HG03575 (cell line): Measurements from ENCODE around the gene IGFBP5.

Source experiments
- ATAC-seq: cut with Tn5 transposase; IDR thresholded peaks from one replicate; pipeline ENCODE4 v1.9.1; 2021; ENCODE audit not compliant: unreplicated experiment, insufficient number of reproducible peaks, low FRiP score; ENCODE audit errors: extremely low read depth

IGFBP5 gene

DNA sequence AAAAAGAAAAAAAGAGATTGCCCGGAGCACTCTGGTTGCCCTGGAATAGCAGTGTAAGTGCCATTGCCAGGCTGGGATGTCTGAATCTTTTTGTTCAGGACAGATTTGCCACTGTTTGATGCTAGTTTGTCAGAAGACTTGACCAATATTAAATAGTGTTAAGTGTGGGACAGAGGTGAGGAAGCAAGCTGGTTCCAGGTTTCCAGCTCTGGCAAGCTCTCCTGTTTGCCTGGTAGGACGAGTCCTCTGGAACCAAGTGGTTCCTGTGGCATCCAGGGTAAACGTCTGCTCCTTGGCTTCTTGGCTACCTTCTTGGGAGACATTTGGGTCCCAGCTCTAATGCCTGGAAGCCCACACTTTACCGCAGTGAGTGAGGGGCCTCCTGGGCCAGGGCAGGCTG is 20.8 kb upstream of the IGFBP5 start:
- no peak for ATAC-seq

DNA sequence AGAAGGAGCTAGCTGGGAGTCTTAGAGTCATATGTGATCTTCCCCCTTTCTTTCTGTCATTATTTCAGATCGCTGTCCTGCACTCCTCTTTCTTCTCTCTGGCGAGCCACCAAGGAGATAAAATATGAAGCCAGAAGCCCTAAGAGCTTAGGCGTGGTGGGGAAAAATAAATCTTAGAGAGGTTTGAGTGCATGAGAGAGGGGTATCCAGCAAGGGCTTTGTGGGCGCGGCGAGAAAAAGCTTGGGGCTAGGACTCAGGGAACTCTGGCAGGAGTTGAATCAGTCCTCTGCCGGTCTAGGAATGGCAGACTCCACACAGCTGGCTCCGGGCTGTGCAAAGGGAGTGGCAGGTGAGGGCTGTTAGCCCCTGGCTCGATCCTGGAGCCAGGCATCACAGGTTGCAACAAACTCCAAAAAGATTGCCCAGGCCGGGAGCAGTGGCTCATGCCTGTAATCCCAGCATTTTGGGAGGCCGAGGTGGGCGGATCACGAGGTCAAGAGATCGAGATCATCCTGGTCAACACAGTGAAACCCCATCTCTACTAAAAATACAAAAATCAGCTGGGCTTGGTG is 20.1 kb upstream of the IGFBP5 start:
- no peak for ATAC-seq

DNA sequence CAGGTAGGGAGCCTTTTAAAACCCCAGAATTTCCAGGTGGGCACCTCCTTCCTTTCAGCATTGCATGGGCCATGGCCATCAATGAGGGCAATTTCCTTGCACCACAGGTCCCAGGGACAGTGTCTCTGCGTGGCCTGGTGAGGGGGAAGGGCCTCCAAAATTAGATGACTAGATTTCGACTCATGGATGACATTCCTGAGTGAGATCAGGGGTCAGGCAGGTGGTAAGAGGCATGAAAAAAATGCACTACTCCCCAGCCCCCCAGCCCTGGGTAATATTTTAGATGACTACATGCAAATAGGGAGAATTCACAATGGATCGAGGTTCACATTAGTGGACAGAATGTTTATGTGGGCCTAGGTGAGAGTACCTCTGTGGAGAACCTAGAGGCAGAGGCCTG is 19.0 kb upstream of the IGFBP5 start:
- no peak for ATAC-seq

DNA sequence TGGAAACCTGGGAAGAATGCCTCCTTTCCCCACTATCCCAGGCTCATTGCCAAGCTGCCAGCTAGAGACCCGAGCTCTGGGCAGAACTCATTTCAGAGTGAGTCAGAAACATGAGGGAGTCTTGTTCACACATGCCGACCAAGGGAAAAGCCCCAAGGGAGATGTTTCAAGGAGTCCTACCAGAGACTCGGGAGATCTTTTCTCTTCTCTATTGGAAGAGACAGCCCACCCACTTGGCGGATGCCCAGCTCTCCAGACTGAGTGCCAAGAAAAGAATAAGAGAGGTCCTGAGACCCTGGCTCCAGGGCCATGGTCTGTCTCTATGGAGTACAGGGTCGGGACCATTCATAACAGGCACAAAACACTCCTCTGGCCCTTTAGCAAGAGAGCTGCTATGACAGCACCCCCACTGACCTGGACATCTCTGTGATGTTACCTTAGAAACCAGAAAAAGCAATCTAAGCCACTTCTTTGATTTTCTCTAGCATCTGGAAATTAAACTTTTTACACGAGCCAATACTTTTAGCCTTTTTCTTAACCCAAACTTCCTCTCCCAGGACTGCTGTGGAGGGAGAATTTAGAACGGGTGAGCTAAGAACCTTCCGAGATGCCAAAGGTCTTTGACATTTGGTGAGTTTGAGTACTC is 18.5 kb upstream of the IGFBP5 start:
- ATAC-seq, result no peak

DNA sequence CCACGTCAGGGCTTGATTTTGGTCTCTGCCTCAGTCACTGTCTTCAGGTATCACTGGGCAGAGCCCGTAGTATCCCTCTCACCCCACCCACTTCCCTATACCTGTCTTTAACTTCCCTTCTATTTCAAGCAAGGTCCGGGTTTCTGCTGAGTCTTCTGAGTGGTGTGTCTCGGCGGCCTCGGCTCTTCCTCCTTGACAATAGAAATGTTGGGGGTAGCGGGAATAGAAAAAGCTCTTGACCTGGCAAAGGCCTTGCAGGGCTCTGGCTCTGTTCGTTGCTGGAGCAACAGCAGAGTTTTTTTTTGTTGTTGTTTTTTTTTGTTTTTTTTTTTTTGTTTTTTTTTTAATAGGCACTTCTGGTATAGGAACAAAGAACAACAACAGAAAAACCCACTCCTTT is 16.0 kb upstream of the IGFBP5 start:
- no peak for ATAC-seq

DNA sequence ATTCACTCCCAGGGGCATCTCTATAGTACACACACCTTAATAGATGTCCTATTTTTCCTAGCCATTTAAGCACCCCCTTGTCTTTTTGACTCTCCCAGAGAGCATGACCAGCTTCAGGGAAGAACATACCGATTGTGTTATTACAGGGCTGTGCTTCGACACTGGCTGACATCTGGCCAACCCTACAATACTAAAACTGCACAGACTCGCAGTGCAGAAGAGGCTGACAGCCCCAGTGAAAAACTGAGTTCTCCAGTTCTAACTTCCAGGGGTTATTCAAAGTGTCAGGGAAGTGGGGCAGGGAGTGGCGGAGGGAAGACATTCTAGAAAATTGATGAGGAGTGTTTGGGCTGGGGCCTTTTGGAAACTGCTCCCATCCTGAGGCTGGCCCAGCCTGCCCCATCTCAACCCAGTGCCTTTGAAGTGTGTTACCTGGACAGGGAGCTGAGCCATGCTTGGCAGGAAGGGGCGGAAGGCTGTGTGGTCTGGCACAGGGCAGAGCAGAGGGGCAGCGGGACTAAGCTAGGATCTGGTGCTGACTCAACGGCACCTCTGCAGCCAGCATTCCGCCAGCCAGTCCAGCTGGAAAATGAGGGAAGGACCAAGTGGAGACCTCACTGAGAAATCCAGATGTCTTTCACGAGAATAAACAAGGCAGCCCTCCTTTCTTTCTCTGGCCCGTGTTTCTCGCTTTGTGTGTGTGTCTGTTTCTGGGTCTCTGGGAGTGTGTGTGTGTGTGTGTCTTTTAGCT is 15.4 kb upstream of the IGFBP5 start:
- no peak for ATAC-seq

DNA sequence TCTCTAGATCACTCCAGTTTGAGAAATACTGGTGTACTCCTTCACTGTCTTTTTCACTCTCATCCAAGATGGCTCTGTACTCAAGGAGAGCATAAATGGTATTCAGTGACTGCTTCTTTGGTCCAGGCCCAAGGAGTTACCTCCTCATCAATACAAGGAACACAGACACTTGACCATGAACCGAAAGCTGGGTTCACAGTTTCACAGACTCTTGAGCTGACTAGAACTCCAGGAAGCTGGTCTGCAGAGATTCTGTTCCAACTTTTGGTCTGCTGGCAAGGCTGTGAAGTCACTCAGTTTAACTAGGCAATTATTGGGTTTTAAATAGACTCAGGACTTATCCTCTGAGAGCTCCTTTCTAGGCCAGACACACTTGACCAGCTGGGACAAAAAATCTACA is 7.4 kb upstream of the IGFBP5 start:
- no peak for ATAC-seq

DNA sequence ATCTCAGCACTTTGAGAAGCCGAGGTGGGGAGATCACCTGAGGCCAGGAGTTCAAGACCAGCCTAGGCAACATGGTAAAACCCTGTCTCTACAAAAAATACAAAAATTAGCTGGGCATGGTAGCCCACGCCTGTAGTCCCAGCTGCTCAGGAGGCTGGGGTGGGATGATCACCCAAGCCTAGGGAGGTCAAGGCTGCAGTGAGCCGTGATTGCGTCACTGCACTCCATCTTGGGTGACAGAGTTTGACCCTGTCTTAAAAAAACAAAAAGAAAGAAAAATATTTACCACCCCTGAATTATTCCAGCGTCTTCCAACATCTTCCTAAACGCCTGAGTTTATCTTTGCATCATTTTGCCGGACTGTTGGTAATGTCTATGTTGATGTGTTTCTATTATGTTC is 6.2 kb upstream of the IGFBP5 start:
- ATAC-seq, result no peak

DNA sequence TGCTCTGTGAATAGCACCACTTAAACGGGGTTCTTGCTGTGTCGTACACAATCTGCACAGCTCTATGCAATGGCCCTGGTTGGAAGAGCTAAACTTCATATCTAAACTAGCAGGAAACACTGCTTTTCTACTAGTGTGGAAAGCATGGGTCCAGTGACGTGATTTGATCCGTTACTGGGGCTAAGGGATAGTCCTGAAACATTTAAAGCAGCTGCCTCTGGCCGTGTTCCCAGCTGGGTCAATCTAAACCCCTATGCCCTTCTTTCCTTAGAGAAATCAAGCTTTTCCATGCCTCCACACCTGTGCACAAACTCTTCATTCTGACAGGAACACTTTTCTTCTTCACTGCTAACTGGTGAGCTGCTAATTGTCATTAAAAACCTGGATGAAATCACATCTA is 5.4 kb upstream of the IGFBP5 start:
- ATAC-seq, result no peak

DNA sequence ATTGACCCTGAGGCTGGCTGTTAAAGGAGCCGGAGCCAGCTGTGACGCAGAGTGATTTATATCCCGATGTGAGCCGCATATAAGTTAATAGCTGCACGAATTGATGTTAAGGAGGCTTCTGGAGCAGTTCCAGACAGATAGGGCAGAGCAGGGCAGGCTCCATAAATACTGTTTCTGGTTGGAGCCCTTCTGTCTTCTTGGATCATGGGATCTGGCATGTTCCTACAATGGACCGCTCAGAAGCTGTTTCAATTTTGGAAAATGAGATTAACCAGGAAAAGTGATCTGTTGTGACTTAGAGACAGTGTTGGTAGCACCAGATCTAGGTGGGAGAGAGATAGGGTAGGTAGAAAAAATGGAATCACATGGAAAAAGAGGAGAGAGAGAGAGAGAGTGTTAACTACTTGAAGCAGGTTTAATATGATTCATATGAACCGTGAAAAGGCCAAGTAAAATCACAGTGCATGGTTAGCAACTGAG is 4.8 kb upstream of the IGFBP5 start:
- ATAC-seq, result no peak

DNA sequence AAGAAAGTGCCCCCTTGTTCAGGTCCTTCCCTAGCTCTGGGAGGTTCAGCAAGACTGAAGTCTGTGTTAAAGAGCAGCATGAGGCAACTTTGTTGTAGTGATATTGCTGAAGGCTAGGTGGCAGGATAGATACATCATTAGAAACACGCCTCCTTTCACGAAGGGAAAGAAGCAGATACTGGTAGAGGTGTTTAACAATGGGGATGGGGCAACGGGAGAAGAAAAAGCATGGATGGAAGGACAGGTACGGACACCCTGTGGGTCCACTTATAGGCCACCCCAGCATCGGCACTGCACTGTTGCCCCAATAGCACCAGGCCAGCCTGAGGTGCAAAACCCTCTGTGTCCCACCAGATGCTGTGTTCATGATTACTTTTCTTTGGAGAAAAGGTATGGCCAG is 3.5 kb upstream of the IGFBP5 start:
- ATAC-seq, result no peak

DNA sequence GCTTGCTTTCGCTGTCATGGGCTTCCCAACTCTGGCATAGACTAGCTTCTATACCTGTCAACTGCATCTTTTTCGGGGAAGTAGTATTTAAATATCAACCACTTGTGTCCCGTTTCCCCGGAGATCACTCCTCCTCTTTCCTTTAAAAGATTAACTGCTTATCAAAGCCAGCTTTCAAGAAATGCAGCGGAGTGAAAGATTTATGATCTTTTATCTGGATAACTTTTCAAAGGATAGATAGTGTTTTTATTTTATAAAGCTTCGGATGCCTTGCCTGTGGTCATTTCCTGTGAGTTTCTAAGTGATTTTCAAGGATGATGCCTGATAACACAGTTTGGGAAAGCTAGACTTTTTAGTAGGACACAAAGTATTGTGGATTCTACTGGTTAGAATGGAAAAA is 2.9 kb upstream of the IGFBP5 start:
- no peak for ATAC-seq

DNA sequence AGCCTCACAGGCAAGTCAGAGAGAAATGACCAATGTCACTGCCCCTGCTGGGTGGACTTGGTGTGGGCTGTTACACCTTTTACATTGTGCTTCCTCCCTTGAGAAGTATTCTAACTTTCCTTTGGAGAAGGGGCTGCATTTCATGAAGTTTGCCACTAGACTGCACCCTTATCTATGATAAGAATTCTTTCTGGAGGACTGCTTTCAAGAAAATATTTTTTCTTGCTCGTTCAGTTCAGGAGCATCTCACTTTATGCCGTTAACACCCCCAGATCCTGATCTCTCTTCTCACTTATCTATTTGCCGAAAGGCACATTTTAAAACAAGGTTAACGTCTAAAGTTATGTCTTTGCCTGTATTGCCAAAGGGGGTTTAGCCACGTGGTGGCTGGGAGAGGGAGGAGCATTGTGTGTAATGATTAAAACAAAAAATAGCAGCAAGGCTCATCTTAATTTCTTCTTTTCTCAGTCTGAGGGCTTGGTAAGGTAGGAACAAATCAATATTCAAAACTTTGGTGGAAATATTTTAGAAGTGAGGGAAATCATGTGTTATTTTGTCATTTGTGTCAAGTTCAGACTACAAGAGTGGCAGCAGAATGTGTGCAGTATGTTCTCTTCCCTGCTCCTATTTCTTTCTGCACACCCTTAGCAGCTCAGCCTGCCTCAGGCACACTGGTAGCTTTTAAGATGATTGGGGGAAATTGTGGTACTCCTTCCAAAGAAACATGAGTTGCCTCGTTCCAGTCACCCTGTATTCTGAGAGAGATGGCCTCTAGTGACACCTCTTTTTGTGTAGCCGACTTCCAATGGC is 1.6 kb upstream of the IGFBP5 start:
- no peak for ATAC-seq

DNA sequence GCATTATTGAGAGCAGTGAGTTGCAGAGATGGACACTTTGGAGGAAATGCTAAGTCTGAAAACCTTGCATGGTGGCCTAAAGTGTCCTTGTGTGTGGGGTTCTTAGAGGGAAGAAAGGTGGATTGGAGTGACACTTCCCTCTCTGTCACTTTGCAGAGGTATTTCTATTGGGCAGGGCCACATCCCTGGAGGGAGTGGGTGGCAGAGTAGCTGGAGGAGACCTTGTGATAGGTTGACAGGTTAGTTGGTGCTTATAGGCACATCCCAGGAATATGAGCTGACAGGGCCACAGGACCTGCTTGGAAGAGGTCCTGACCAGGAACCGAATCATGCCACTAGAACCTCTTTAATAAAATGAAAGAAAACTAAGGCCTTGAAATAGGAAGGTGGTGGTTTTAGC is 972 bp upstream of the IGFBP5 start:
- no peak for ATAC-seq

DNA sequence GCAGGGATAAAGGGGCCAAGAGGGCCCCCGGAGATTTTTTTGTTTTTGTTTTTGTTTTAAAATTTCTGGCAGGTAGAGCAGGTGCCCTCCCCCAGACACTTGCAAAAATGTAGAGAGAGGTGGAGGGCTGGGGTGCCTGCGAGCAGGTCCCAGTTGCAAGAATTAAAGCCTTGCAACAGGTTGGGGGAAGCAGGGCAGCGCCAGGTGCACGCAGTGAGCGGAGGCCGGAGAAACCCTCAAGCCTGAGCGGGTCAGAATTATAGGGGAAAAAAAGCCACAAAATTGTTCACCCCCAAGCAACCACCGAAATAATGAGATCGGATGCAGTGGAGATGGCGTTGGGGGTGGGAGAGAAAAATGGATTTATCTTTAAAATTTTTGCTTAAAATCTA is 527 bp downstream of the IGFBP5 start:
- ATAC-seq, result no peak

DNA sequence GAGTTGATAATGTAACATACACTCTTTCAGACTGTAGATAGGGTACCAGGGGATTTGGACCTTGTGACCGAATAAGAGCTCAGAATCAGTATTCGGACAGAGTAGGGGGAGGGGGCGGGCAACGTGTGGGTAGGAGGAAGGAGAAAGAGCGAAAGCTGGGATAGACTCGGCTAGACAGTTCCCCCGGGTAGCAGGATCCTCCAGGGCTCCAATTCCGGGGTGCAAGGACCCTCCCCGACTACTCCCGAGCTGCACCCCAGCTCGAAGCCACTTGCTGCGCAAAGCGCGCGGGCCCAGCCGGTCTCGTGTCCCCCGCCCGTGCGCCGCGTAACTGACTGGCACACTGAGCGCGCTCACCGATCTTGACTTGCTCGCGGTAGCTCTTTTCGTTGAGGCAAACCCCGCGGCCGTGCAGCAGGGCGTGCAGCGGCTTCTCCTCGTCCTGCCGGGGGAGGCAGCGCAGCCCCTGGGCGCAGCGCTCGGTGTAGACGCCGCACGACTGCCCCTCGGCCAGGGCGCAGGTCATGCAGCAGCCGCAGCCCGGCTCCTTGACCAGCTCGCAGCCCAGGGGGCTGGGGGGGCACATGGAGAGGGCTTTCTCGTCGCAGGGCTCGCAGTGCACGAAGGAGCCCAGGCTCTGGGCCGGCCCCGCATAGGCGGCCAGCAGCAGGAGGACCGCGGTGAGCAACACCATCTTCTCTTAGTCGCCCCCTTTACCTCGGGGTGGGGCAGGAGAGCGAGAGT is 1.1 kb downstream of the IGFBP5 start:
- ATAC-seq, result no peak

DNA sequence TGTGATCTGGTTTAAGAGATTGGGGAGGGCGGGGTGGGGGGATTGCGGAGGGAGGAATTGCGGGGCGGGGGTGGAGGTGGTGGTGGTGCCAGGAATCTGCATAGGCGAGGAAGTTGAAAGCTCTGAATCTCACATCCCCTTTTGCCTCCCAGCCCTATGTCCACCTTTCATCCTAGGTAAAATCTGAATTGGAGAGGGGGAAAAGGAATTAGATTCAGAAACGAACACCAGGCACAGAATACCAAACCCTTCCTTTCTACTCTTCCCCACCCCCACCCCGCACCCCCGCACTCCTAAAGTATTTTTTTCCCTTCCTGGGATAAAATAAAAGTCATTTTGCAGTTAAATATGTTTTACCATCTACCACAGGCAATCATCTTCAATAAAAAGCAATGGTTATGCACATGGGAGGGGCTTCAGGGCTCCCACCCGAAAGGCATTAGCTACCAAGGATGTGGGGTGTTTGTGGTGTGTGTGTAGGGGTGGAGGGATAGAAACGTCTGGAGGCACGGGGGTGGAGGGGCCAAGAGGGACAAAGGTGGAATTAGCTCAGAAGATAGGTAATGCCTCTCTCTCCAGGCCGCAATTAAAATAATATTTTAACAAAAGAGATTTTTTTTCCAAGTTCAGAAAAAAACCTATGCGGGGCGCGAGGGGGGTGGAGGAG is 1.8 kb downstream of the IGFBP5 start:
- no peak for ATAC-seq

DNA sequence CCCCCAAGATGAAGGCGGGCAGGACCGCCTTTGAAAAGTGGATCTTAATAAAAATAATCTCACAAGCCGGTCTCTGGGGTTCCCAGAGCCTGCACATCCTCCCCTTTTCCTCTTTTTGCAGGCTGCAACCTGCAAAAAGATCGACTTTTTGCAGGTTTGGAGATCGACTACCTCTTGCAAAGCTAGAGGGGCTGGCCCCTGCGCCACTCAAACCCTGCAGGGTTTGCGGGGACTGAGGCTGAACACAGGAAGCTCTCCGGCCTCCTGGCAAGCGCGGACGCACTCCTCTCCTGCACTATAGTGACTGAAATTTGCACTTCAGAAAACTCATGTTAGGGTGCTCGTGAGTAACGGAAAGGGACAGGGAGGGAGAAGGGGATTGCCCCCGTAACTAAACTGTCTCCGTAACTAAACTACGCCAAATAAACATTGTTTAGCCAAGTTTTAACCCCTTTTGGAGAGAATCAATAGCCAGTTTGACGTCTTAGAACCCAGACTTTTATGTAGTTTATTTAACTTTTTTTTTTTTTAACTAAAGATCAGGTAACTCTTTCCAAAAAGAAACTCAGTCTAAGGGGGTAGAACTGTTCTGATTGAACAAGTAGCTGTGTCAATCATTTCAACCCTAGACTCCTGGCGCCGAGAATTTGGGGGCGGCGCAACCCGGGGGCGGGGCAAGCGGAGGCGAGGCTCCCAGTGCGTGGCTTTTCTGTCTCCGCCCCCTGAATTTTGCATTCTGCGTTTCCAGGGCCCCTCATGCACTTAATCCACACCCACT is 2.5 kb downstream of the IGFBP5 start:
- ATAC-seq, result no peak
